HL-60 (cell line): ENCODE results near the gene ETFA.

Source experiments
- DNase-seq, 2 experiments: peaks; one replicate each; pipeline ENCODE4 v3.0.0-alpha.2; 2010 to 2020; ENCODE audit warnings: low read depth in 1 of 2, low spot score in 1 of 2
- H3K27ac ChIP-seq: fragments of 250-450 bp; sonication (Bioruptor Pico); replicated peaks from 2 replicates; pipeline ENCODE4 v1.5.1; 2020; ENCODE audit warnings: mild to moderate bottlenecking, moderate library complexity
- H3K27me3 ChIP-seq: fragments of 250-450 bp; sonication (Bioruptor Pico); 2 replicates; pipeline ENCODE4 v1.5.1; 2021; ENCODE audit warnings: mild to moderate bottlenecking, moderate library complexity; ENCODE audit not compliant: insufficient read depth, poor library complexity, severe bottlenecking
- H3K4me3 ChIP-seq: replicated peaks from 2 replicates; pipeline ENCODE4 v1.5.1; 2011; ENCODE audit warnings: mild to moderate bottlenecking, control low read depth, low read length; ENCODE audit not compliant: insufficient read depth
- CTCF ChIP-seq: IDR thresholded peaks from one replicate; pipeline ENCODE4 v1.5.1; 2011; ENCODE audit warnings: low read length, control low read depth, inconsistent platforms; ENCODE audit not compliant: insufficient read depth
- GABPA ChIP-seq: IDR thresholded peaks from 2 replicates; pipeline ENCODE4 v1.6.1; 2012; ENCODE audit warnings: low read depth
- POLR2AphosphoS5 ChIP-seq: IDR thresholded peaks from 2 replicates; pipeline ENCODE4 v1.6.1; 2012; ENCODE audit warnings: low read depth
- SPI1 ChIP-seq: IDR thresholded peaks from 2 replicates; pipeline ENCODE4 v1.6.1; 2012; ENCODE audit warnings: low read depth, mild to moderate bottlenecking, borderline replicate concordance
- TF ChIP-seq, protein P1 (sequence below): IDR thresholded peaks from 2 replicates; pipeline ENCODE4 v1.6.1; 2012; ENCODE audit warnings: low read depth; ENCODE audit not compliant: insufficient replicate concordance

The ETFA gene

GRCh38 chr15:76233921-76234320 is 77.3 kb downstream of the ETFA start:
- DNase-seq, result no peak
- H3K27me3 ChIP-seq, result no peaks in the 10 kb centered on the region
- no peak overlapping the region for H3K27ac ChIP-seq
- TF ChIP-seq GABPA (no peak), SPI1 (no peak), CTCF (no peak), POLR2AphosphoS5 (no peak)
- TF ChIP-seq, protein P1, sequence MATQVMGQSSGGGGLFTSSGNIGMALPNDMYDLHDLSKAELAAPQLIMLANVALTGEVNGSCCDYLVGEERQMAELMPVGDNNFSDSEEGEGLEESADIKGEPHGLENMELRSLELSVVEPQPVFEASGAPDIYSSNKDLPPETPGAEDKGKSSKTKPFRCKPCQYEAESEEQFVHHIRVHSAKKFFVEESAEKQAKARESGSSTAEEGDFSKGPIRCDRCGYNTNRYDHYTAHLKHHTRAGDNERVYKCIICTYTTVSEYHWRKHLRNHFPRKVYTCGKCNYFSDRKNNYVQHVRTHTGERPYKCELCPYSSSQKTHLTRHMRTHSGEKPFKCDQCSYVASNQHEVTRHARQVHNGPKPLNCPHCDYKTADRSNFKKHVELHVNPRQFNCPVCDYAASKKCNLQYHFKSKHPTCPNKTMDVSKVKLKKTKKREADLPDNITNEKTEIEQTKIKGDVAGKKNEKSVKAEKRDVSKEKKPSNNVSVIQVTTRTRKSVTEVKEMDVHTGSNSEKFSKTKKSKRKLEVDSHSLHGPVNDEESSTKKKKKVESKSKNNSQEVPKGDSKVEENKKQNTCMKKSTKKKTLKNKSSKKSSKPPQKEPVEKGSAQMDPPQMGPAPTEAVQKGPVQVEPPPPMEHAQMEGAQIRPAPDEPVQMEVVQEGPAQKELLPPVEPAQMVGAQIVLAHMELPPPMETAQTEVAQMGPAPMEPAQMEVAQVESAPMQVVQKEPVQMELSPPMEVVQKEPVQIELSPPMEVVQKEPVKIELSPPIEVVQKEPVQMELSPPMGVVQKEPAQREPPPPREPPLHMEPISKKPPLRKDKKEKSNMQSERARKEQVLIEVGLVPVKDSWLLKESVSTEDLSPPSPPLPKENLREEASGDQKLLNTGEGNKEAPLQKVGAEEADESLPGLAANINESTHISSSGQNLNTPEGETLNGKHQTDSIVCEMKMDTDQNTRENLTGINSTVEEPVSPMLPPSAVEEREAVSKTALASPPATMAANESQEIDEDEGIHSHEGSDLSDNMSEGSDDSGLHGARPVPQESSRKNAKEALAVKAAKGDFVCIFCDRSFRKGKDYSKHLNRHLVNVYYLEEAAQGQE, result no peak
- H3K4me3 ChIP-seq, result no peak overlapping the region

DNA sequence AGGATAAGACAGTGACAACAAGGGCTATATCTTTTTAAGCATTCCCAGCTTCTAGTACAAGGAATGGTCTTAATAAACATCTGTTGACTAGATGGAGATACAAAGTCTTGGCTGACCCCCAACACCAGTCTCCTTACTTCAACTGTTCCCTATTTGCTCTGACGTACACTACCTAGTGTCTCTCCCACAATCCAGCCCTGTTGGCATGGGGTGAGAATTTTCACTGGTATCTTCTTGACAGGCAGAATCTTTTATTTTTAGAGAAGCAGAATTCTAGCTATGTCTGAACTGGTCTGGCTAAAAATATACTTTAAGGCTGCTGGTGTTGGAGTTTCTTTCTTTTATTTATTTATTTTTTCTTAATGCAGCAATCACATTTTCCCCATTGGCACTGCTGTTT is 82.0 kb downstream of the ETFA start:
- Histone ChIP-seq H3K27ac (no peak overlapping the region), H3K4me3 (no peak overlapping the region), H3K27me3 (no peaks in the 10 kb centered on the region)
- DNase-seq, result no peak
- TF ChIP-seq POLR2AphosphoS5 (no peak), CTCF (no peak), GABPA (no peak), SPI1 (no peak)
- TF ChIP-seq, protein P1, result no peak

DNA sequence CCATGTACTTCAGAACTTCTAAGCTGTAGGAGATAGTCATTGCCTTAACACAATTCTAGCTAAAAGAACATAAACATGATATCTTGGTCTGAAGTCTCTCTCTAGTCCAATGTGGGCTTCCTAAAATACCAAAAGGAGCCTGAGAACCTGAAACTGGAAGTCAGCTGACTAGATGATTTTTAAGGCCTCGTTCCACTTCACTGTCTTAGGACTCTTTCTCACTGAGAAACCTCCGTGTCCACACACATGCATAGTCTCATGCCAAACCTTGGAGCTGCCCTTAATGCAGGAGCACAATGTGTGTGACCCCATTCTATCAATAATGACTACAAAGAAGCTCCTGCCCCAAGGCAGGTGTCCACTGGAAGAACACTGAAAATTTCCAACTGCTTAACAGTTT is 87.7 kb downstream of the ETFA start:
- H3K4me3 ChIP-seq, result no peak overlapping the region
- no peaks in the 10 kb centered on the region for H3K27me3 ChIP-seq
- no peak overlapping the region for H3K27ac ChIP-seq
- TF ChIP-seq POLR2AphosphoS5 (no peak), CTCF (no peak), SPI1 (no peak), GABPA (no peak)
- TF ChIP-seq, protein P1, result no peak
- no peak for DNase-seq
